ENCODE results near the gene PAM. TPM values are rescaled to one million over a fixed set of nuclear protein-coding genes. Genes with fewer than 3 reads are reported as not detected.

Gene PAM
- polyA plus RNA-seq, 1 donor from 2014 or later: 363 TPM

DNA sequence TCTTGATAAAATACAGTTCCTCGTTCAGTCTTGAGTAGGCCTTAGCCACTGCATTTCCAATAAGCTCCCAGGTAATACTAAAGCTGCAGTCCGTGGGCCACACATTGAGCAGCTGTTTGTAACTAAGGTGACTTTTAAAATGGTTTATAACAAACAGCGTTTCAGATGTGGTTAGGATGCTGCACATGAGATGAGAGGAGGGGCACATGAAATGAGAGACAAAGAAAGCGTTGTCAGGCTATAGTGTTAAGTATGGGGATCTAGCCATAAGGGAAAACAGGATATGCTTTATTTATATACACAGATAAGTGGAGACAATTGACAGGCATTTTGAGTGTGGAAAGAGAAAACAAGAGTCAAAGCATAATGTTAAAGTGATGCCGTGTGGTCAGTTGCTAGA, 89.9 kb downstream of the PAM start:
- TF ChIP-seq MXI1 (conservative IDR thresholded peaks at IDR 0.05; ENCODE audit: poor library complexity, severe bottlenecking) (no peak), SMC3 (conservative IDR thresholded peaks at IDR 0.05; ENCODE audit: poor library complexity) (no peak), POLR2AphosphoS5 (IDR thresholded peaks at IDR 0.05) (peak; percentile 23)
- Histone ChIP-seq H4K20me1 (ENCODE audit: insufficient read depth) (no peaks in the 10 kb centered on the region), H3K9ac (ENCODE audit: low read length) (no peak overlapping the region), H3K4me3 (ENCODE audit: low read length) (no peak overlapping the region), H3F3A (ENCODE audit: insufficient read depth, low read length, poor library complexity, severe bottlenecking) (no peaks in the 10 kb centered on the region), H3K27me3 (ENCODE audit: insufficient read depth, low read depth, low read length) (no peaks in the 10 kb centered on the region), H3K27ac (ENCODE audit: low read length) (no peak overlapping the region), H3K79me2 (replicated peaks; ENCODE audit: insufficient read depth, low read length) (no peaks in the 10 kb centered on the region), H3K4me2 (ENCODE audit: low read length) (no peak overlapping the region), H3K9me3 (ENCODE audit: low read length) (no peaks in the 10 kb centered on the region), H3K36me3 (ENCODE audit: insufficient read depth, low read length) (peaks cover 4% of the 10 kb centered on the region), H2AFZ (ENCODE audit: low read depth, low read length) (no peak overlapping the region), H3K9me2 (ENCODE audit: insufficient read depth, low read length) (no peaks in the 10 kb centered on the region)

- TF ChIP-seq RAD21 (conservative IDR thresholded peaks at IDR 0.05) (no peak), EP300 (conservative IDR thresholded peaks at IDR 0.05; ENCODE audit: poor library complexity, severe bottlenecking) (no peak), TAF1 (IDR thresholded peaks at IDR 0.05; ENCODE audit: low read depth) (no peak), POLR2AphosphoS5 (IDR thresholded peaks at IDR 0.05) (no peak), EZH2 (IDR thresholded peaks at IDR 0.05; ENCODE audit: borderline replicate concordance, insufficient read depth, low read length, poor library complexity, severe bottlenecking) (no peak), REST (IDR thresholded peaks at IDR 0.05; ENCODE audit: borderline replicate concordance) (no peak), MXI1 (conservative IDR thresholded peaks at IDR 0.05; ENCODE audit: poor library complexity, severe bottlenecking) (no peak), SMC3 (conservative IDR thresholded peaks at IDR 0.05; ENCODE audit: poor library complexity) (no peak)
- TF ChIP-seq, protein P1, sequence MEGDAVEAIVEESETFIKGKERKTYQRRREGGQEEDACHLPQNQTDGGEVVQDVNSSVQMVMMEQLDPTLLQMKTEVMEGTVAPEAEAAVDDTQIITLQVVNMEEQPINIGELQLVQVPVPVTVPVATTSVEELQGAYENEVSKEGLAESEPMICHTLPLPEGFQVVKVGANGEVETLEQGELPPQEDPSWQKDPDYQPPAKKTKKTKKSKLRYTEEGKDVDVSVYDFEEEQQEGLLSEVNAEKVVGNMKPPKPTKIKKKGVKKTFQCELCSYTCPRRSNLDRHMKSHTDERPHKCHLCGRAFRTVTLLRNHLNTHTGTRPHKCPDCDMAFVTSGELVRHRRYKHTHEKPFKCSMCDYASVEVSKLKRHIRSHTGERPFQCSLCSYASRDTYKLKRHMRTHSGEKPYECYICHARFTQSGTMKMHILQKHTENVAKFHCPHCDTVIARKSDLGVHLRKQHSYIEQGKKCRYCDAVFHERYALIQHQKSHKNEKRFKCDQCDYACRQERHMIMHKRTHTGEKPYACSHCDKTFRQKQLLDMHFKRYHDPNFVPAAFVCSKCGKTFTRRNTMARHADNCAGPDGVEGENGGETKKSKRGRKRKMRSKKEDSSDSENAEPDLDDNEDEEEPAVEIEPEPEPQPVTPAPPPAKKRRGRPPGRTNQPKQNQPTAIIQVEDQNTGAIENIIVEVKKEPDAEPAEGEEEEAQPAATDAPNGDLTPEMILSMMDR (IDR thresholded peaks at IDR 0.05; ENCODE audit: poor library complexity, severe bottlenecking): no peak
- H3K27me3 ChIP-seq (ENCODE audit: insufficient read depth, low read depth, low read length): no peaks in the 10 kb centered on the region
- H3F3A ChIP-seq (ENCODE audit: insufficient read depth, low read length, poor library complexity, severe bottlenecking): no peaks in the 10 kb centered on the region
- H3K9ac ChIP-seq (ENCODE audit: low read length): no peak overlapping the region
- no peaks in the 10 kb centered on the region for H3K36me3 ChIP-seq (ENCODE audit: insufficient read depth, low read length)
- H3K27ac ChIP-seq (ENCODE audit: low read length): no peak overlapping the region
- peaks cover 2% of the 10 kb centered on the region for H3K79me2 ChIP-seq (replicated peaks; ENCODE audit: insufficient read depth, low read length)
- H2AFZ ChIP-seq (ENCODE audit: low read depth, low read length): no peak overlapping the region
- no peaks in the 10 kb centered on the region for H3K9me2 ChIP-seq (ENCODE audit: insufficient read depth, low read length)
- H3K9me3 ChIP-seq (ENCODE audit: low read length): no peaks in the 10 kb centered on the region
- H3K4me2 ChIP-seq (ENCODE audit: low read length): no peak overlapping the region
- no peak overlapping the region for H3K4me3 ChIP-seq (ENCODE audit: low read length)
- H4K20me1 ChIP-seq (ENCODE audit: insufficient read depth): no peaks in the 10 kb centered on the region
Observed at GRCh38 chr5:102850503-102850902, 95.4 kb downstream of the PAM start.

DNA sequence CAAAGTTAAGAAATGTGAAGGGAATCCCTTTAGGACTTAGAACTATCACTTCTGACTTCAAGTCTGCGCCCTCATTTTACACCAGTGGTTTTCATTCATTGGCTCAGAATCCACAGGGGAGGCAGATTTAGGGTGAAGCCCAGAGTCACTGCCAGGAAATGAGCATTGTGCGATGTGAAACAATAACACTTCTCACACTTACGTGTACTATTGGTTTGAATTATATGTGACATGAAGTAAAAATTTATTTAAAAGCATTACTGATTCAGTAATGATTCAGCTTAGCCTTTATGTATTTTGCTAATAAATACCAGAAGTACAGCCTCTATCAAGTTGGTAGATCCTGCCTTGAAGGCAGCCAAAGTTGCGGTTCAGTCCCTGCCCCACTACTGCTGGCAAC, 98.6 kb downstream of the PAM start:
- Histone ChIP-seq H2AFZ (ENCODE audit: low read depth, low read length) (no peak overlapping the region), H3K4me2 (ENCODE audit: low read length) (no peak overlapping the region), H3K79me2 (replicated peaks; ENCODE audit: insufficient read depth, low read length) (peaks cover 2% of the 10 kb centered on the region), H3K27ac (ENCODE audit: low read length) (no peak overlapping the region), H3F3A (ENCODE audit: insufficient read depth, low read length, poor library complexity, severe bottlenecking) (no peaks in the 10 kb centered on the region), H3K4me3 (ENCODE audit: low read length) (no peak overlapping the region), H3K27me3 (ENCODE audit: insufficient read depth, low read depth, low read length) (no peaks in the 10 kb centered on the region), H4K20me1 (ENCODE audit: insufficient read depth) (no peaks in the 10 kb centered on the region), H3K9me2 (ENCODE audit: insufficient read depth, low read length) (no peaks in the 10 kb centered on the region), H3K9ac (ENCODE audit: low read length) (no peak overlapping the region), H3K9me3 (ENCODE audit: low read length) (no peaks in the 10 kb centered on the region), H3K36me3 (ENCODE audit: insufficient read depth, low read length) (no peaks in the 10 kb centered on the region)
- no peak for TF ChIP-seq EP300 (conservative IDR thresholded peaks at IDR 0.05; ENCODE audit: poor library complexity, severe bottlenecking)
- TF ChIP-seq SMC3 (conservative IDR thresholded peaks at IDR 0.05; ENCODE audit: poor library complexity): no peak
- TF ChIP-seq EZH2 (IDR thresholded peaks at IDR 0.05; ENCODE audit: borderline replicate concordance, insufficient read depth, low read length, poor library complexity, severe bottlenecking): no peak
- TF ChIP-seq REST (IDR thresholded peaks at IDR 0.05; ENCODE audit: borderline replicate concordance): no peak
- no peak for TF ChIP-seq MXI1 (conservative IDR thresholded peaks at IDR 0.05; ENCODE audit: poor library complexity, severe bottlenecking)
- no peak for TF ChIP-seq TAF1 (IDR thresholded peaks at IDR 0.05; ENCODE audit: low read depth)
- TF ChIP-seq RAD21 (conservative IDR thresholded peaks at IDR 0.05): no peak
- no peak for TF ChIP-seq POLR2AphosphoS5 (IDR thresholded peaks at IDR 0.05)
- TF ChIP-seq, protein P1 (IDR thresholded peaks at IDR 0.05; ENCODE audit: poor library complexity, severe bottlenecking): no peak

All from neural cell (in vitro differentiated cells).